ENCODE data around the gene ACTN1. TPM values are rescaled to one million over a fixed set of nuclear protein-coding genes. Genes with fewer than 3 reads are reported as not detected.

ACTN1 gene
- total RNA-seq, 1 donor from 2014 or later, result 133 TPM

GRCh38 chr14:68834816-68835215 lies 144.3 kb downstream of the ACTN1 start:
- Mint-ChIP-seq H3K36me3 (ENCODE audit: low read depth) (peaks cover 15% of the 10 kb centered on the region), H3K27me3 (ENCODE audit: low read depth) (peaks cover 20% of the 10 kb centered on the region), H3K9me3 (peaks cover 34% of the 10 kb centered on the region), H3K4me1 (ENCODE audit: low read depth) (peaks cover 7% of the 10 kb centered on the region), H3K27ac (no peak overlapping the region), H3K4me3 (ENCODE audit: low read depth) (no peak overlapping the region)
- no peak for DNase-seq (ENCODE audit: low spot score)
- intact Hi-C loops (cut with micrococcal nuclease), result no loop called here

- Mint-ChIP-seq H3K9me3 (peaks cover 6% of the 10 kb centered on the region), H3K4me3 (ENCODE audit: low read depth) (no peak overlapping the region), H3K4me1 (ENCODE audit: low read depth) (peaks cover 8% of the 10 kb centered on the region), H3K36me3 (ENCODE audit: low read depth) (no peaks in the 10 kb centered on the region), H3K27me3 (ENCODE audit: low read depth) (peaks cover 14% of the 10 kb centered on the region), H3K27ac (no peak overlapping the region)
- no peak for DNase-seq (ENCODE audit: low spot score)
- intact Hi-C loops (cut with micrococcal nuclease), result no loop called here
Observed at GRCh38 chr14:68828698-68829097, 150.4 kb downstream of the ACTN1 start.

GRCh38 chr14:68825729-68826128 lies 153.4 kb downstream of the ACTN1 start:
- Mint-ChIP-seq H3K9me3 (no peaks in the 10 kb centered on the region), H3K27me3 (ENCODE audit: low read depth) (peaks cover 1% of the 10 kb centered on the region), H3K4me1 (ENCODE audit: low read depth) (peaks cover 23% of the 10 kb centered on the region), H3K36me3 (ENCODE audit: low read depth) (no peaks in the 10 kb centered on the region), H3K4me3 (ENCODE audit: low read depth) (no peak overlapping the region), H3K27ac (no peak overlapping the region)
- DNase-seq (ENCODE audit: low spot score), result no peak
- intact Hi-C loops (cut with micrococcal nuclease), result no loop called here

- Mint-ChIP-seq H3K4me3 (ENCODE audit: low read depth) (no peak overlapping the region), H3K27ac (no peak overlapping the region), H3K36me3 (ENCODE audit: low read depth) (no peaks in the 10 kb centered on the region), H3K9me3 (no peaks in the 10 kb centered on the region), H3K27me3 (ENCODE audit: low read depth) (peaks cover 1% of the 10 kb centered on the region), H3K4me1 (ENCODE audit: low read depth) (peaks cover 32% of the 10 kb centered on the region)
- no peak for DNase-seq (ENCODE audit: low spot score)
- intact Hi-C loops (cut with micrococcal nuclease), result no loop called here
Observed at GRCh38 chr14:68824517-68825347, 154.4 kb downstream of the ACTN1 start.

GRCh38 chr14:68824207-68824516 lies 154.9 kb downstream of the ACTN1 start:
- intact Hi-C loops (cut with micrococcal nuclease), result no loop called here
- H3K27me3 Mint-ChIP-seq (ENCODE audit: low read depth), result peaks cover 1% of the 10 kb centered on the region
- no peaks in the 10 kb centered on the region for H3K36me3 Mint-ChIP-seq (ENCODE audit: low read depth)

More at GRCh38 chr14:68824207-68824516, 154.9 kb downstream of the ACTN1 start:
- no peak overlapping the region for H3K27ac Mint-ChIP-seq
- H3K4me1 Mint-ChIP-seq (ENCODE audit: low read depth), result peaks cover 37% of the 10 kb centered on the region
- H3K4me3 Mint-ChIP-seq (ENCODE audit: low read depth), result no peak overlapping the region
- H3K9me3 Mint-ChIP-seq, result no peaks in the 10 kb centered on the region
- no peak for DNase-seq (ENCODE audit: low spot score)

Other genes starting within 250 kb of the ACTN1 start
- 70.0 and 73.4 TPM in 2 replicates for gene ZFP36L1, start 186.2 kb downstream of the ACTN1 start, total RNA-seq
- 30.4 and 30.7 TPM in 2 replicates for gene DCAF5, start 173.8 kb upstream of the ACTN1 start, total RNA-seq
- gene EXD2, start 212.2 kb upstream of the ACTN1 start, total RNA-seq, result 6.6 and 8.1 TPM in 2 replicates

All from activated T-helper 2 cell treated with anti-CD3 and anti-CD28 coated beads, Interferon-gamma antibody, Interleukin-2, Interleukin-4, amounts not matched to agents 10 μg/mL and 5 μg/mL and 100 μg/mL, durations not matched to agents 14 hours and 24 hours and 36 hours (primary cell).